Endothelial cell of coronary artery (primary cell): Measurements from ENCODE around the gene AKAP14. TPM values are rescaled to one million over a fixed set of nuclear protein-coding genes. Genes with fewer than 3 reads are reported as not detected.

Source experiments
- total RNA-seq: library from RNA; depleted of rRNA; stranded (reverse); fragments of >200 nt; gene quantifications from 2 replicates; pipeline ENCODE4 v1.2.3, GENCODE V29; 2014

Gene AKAP14
- not detected in 2 replicates for total RNA-seq

GRCh38 chrX:119895843-119896326 lies at the start of gene AKAP14:
TSS of gene AKAP14 (plus strand) at chrX:119895893. CDS start at chrX:119903224, 7,331 bp downstream.

DNA sequence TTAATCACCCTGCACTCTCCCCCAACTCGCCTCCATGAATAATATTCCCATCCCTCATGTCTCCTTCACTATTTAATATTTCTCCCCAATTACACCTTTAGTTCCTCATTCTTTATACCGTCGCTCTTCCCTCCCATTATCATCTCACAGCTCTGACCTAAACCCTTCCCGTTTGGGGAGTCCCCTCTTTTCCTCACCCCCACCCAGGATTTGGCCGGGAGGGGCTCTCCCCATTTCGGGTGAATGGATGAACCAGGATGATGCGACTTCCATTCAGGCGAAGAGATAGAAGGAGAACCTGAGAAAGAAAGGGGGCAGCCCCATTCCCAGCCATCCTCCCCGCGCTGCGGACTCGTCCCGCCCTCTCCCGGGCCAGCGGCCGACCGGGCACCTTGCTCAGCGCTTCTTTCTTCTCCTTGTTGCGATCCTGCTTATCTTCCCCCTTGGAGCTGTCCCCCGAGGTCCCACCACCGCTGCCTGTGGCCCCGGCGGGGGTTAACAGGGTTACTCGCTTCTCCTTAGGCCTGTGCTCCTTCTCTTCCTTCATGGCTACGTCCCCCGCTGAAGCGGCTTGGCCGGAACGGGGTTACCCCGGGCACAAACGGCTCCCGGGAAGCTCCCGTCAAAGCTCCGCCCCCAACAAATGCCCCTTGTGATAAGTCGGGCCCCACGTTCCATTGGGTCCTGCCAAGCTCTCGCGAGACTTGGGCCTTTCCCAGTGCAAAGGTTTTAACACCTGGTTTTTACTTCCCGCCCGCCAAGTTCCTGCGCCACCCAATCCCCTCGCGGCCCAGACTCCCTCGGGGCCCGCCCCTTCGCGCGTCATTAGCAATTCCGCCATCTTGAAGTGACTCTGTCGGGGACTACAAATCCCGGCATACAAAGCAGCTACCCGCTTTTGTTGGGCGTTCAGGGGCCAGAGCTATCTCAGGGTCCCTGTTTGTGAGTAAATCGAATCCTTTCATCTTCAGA lies 43.0 kb upstream of the AKAP14 start, which contains the start of gene UPF3B:
Gene UPF3B, minus strand, starts transcription at position 582 of the 972 bp plus-strand sequence. Its CDS starts 35 bp downstream, at position 547.

DNA sequence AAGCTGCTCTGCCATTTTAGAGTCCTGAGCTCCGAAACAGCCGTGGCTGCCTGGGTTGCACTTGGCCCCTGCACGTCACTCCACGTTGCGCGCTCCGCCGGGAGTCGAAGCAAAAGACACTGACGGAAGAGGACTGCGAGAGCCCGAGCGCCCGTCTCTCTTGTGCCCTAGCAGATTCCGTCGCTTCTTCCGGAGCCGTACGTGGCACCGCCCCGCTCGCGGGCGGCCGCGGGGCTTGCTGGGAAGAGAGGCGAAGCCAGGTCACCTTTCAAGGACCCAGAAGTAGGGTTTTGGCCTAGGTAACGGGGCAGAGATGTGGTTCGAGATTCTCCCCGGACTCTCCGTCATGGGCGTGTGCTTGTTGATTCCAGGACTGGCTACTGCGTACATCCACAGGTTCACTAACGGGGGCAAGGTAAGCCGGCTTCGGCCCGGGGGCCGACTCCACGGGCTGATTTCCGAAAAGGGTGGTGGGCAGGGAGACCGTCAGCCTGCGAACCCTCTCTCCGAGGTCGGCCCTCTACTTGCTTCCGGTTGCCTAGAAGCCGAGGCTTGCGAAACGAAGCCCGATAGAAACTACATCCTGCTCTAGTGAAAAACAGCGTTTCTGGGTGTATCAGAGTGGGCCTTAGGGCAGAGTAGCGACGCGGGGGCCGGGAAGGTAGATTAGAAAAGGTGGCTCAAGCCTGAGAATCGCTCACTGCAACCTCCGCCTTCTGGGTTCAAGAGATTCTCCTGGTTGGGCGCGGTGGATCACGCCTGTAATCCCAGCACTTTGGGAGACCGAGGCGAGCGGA lies 23.9 kb upstream of the AKAP14 start, which contains the start of the genes NDUFA1 and RNF113A:
Gene NDUFA1, plus strand, starts transcription at position 234 of the 797 bp plus-strand sequence. Its CDS starts 80 bp downstream, at position 314.
Gene RNF113A, minus strand, starts transcription at position 135 of the 797 bp plus-strand sequence. Its CDS starts 120 bp downstream, at position 15.

GRCh38 chrX:119943185-119943988 lies 47.7 kb downstream of the AKAP14 start, which contains the start of gene NKAP:
TSS of gene NKAP (minus strand) at chrX:119943751. CDS start at chrX:119943605, 146 bp downstream.

Other genes with a start within 250 kb of the AKAP14 start
- 13.3 and 16.6 TPM in 2 replicates for gene SEPTIN6, start 202.7 kb upstream of the AKAP14 start, total RNA-seq
- gene SOWAHD, start 137.3 kb upstream of the AKAP14 start, total RNA-seq: not detected in 2 replicates
- gene RPL39, start 104.3 kb upstream of the AKAP14 start, total RNA-seq: 2,501 and 2,643 TPM in 2 replicates
- gene UPF3B, start 42.9 kb upstream of the AKAP14 start, total RNA-seq: 2.2 and 2.6 TPM in 2 replicates
- gene RNF113A, start 24.2 kb upstream of the AKAP14 start, total RNA-seq: 14.0 and 15.6 TPM in 2 replicates
- gene NDUFA1, start 24.1 kb upstream of the AKAP14 start, total RNA-seq: 131 and 165 TPM in 2 replicates
- gene NKAP, start 47.9 kb downstream of the AKAP14 start, total RNA-seq: 3.5 and 3.6 TPM in 2 replicates
- not detected in 2 replicates for gene RHOXF2B, start 181.8 kb downstream of the AKAP14 start, total RNA-seq
- gene RHOXF1, start 220.0 kb downstream of the AKAP14 start, total RNA-seq: not detected in 2 replicates